HEK293 (cell line): ENCODE data around the gene NKD1.

Experiments
- CTCF ChIA-PET: fragments of 350-600 bp; formaldehyde crosslinking; extraction: SDS; loops from one replicate; lab custom pipeline; 2021; ENCODE audit warnings: antibody characterized with exemption; lab: Yijun Ruan, JAX
- POLR2A ChIA-PET: fragments of 300-600 bp; formaldehyde crosslinking; extraction: SDS; loops from one replicate; lab custom pipeline; 2020; ENCODE audit warnings: antibody characterized with exemption, inconsistent platforms; lab: Yijun Ruan, JAX
- H3K27ac ChIP-seq: fragments of 200-500 bp; sonication (Bioruptor generic); 2 replicates; pipeline ENCODE4 v1.5.1; 2014; ENCODE audit warnings: low read depth, low read length, control low read depth, inconsistent platforms; ENCODE audit errors: extremely low read depth
- H3K36me3 ChIP-seq, 2 experiments: fragments of 200-500 bp in 1 of 2; sonication (Bioruptor generic) in 1 of 2; 1 replicate in 1 of 2; 2 replicates in 1 of 2; pipeline ENCODE4 v1.5.1; 2014 to 2017; ENCODE audit warnings: inconsistent platforms in 2 of 2, low read length in 2 of 2; ENCODE audit not compliant: control insufficient read depth in 2 of 2, insufficient read depth in 1 of 2
- H3K4me1 ChIP-seq: fragments of 200-500 bp; sonication (Bioruptor generic); 2 replicates; pipeline ENCODE4 v1.5.1; 2014; ENCODE audit warnings: mild to moderate bottlenecking, low read length, inconsistent platforms; ENCODE audit not compliant: control insufficient read depth, insufficient read depth
- H3K4me3 ChIP-seq: 2 replicates; pipeline ENCODE4 v1.5.1; 2011; ENCODE audit warnings: low read depth, mild to moderate bottlenecking, control low read depth, low read length, moderate library complexity
- H3K9me3 ChIP-seq: fragments of 200-500 bp; sonication (Bioruptor generic); 2 replicates; pipeline ENCODE4 v1.5.1; 2014; ENCODE audit warnings: low read depth, low read length, inconsistent platforms; ENCODE audit not compliant: control insufficient read depth, insufficient read depth
- PRDM10 ChIP-seq: fragments of 450-650 bp; formaldehyde crosslinking; IDR thresholded peaks from 2 replicates; pipeline ENCODE4 v1.5.1; 2016; ENCODE audit warnings: missing biosample characterization, missing genetic modification characterization
- SP7 ChIP-seq: fragments of 450-650 bp; formaldehyde crosslinking; IDR thresholded peaks from 2 replicates; pipeline ENCODE4 v1.5.1; 2016; ENCODE audit warnings: missing biosample characterization, missing genetic modification characterization
- TRIM28 ChIP-seq: IDR thresholded peaks from 2 replicates; pipeline ENCODE4 v1.6.1; 2011; ENCODE audit warnings: low read length, control low read depth, borderline replicate concordance
- ZBTB21 ChIP-seq: fragments of 450-650 bp; formaldehyde crosslinking; IDR thresholded peaks from 2 replicates; pipeline ENCODE4 v1.5.1; 2017; ENCODE audit warnings: missing biosample characterization, missing genetic modification characterization
- ZBTB44 ChIP-seq: fragments of 450-650 bp; IDR thresholded peaks from 2 replicates; pipeline ENCODE4 v1.5.1; 2018; ENCODE audit warnings: missing biosample characterization, mild to moderate bottlenecking, missing genetic modification characterization
- ZBTB6 ChIP-seq: fragments of 450-650 bp; formaldehyde crosslinking; IDR thresholded peaks from 2 replicates; pipeline ENCODE4 v1.5.1; 2017; ENCODE audit warnings: missing biosample characterization, missing genetic modification characterization
- ZNF10 ChIP-seq: fragments of 450-650 bp; formaldehyde crosslinking; IDR thresholded peaks from 2 replicates; pipeline ENCODE4 v1.5.1; 2017; ENCODE audit warnings: missing biosample characterization, missing genetic modification characterization
- ZNF114 ChIP-seq: fragments of 450-650 bp; formaldehyde crosslinking; IDR thresholded peaks from 2 replicates; pipeline ENCODE4 v1.5.0; 2017; ENCODE audit warnings: missing biosample characterization, missing genetic modification characterization
- ZNF140 ChIP-seq: fragments of 450-650 bp; formaldehyde crosslinking; IDR thresholded peaks from 2 replicates; pipeline ENCODE4 v1.5.1; 2016; ENCODE audit warnings: missing biosample characterization, missing genetic modification characterization
- ZNF169 ChIP-seq: fragments of 450-650 bp; formaldehyde crosslinking; IDR thresholded peaks from 2 replicates; pipeline ENCODE4 v1.5.1; 2016; ENCODE audit warnings: missing biosample characterization, missing genetic modification characterization
- ZNF221 ChIP-seq: fragments of 450-650 bp; formaldehyde crosslinking; IDR thresholded peaks from 2 replicates; pipeline ENCODE4 v1.5.1; 2017; ENCODE audit warnings: missing biosample characterization, missing genetic modification characterization, borderline replicate concordance
- ZNF248 ChIP-seq: fragments of 450-650 bp; formaldehyde crosslinking; IDR thresholded peaks from 2 replicates; pipeline ENCODE4 v1.5.1; 2017; ENCODE audit warnings: missing biosample characterization, missing genetic modification characterization
- ZNF510 ChIP-seq: fragments of 450-650 bp; formaldehyde crosslinking; IDR thresholded peaks from 2 replicates; pipeline ENCODE4 v1.5.1; 2018; ENCODE audit warnings: mild to moderate bottlenecking, missing genetic modification characterization, missing biosample characterization; ENCODE audit not compliant: insufficient replicate concordance
- ZNF513 ChIP-seq: fragments of 450-650 bp; IDR thresholded peaks from 2 replicates; pipeline ENCODE4 v1.5.1; 2018; ENCODE audit warnings: missing biosample characterization, missing genetic modification characterization
- ZNF518A ChIP-seq: fragments of 450-650 bp; formaldehyde crosslinking; conservative IDR thresholded peaks from 2 replicates; pipeline ENCODE4 v1.5.1; 2016; ENCODE audit warnings: low read depth, missing biosample characterization, missing genetic modification characterization
- ZNF610 ChIP-seq: fragments of 450-650 bp; formaldehyde crosslinking; IDR thresholded peaks from 2 replicates; pipeline ENCODE4 v1.5.1; 2016; ENCODE audit warnings: missing biosample characterization, missing genetic modification characterization, borderline replicate concordance
- ZNF621 ChIP-seq: fragments of 450-650 bp; formaldehyde crosslinking; IDR thresholded peaks from 2 replicates; pipeline ENCODE4 v1.5.1; 2017; ENCODE audit warnings: missing biosample characterization, missing genetic modification characterization
- ZNF623 ChIP-seq: fragments of 450-650 bp; formaldehyde crosslinking; IDR thresholded peaks from 2 replicates; pipeline ENCODE4 v1.5.1; 2016; ENCODE audit warnings: missing biosample characterization, missing genetic modification characterization
- ZNF776 ChIP-seq: fragments of 450-650 bp; formaldehyde crosslinking; IDR thresholded peaks from 2 replicates; pipeline ENCODE4 v1.5.0; 2017; ENCODE audit warnings: missing biosample characterization, missing genetic modification characterization, borderline replicate concordance
- ZNF777 ChIP-seq: fragments of 450-650 bp; formaldehyde crosslinking; IDR thresholded peaks from 2 replicates; pipeline ENCODE4 v1.5.1; 2017; ENCODE audit warnings: missing biosample characterization, missing genetic modification characterization, borderline replicate concordance

The NKD1 gene

GRCh38 chr16:50679266-50679665 is 131.1 kb downstream of the NKD1 start:
- H3K9me3 ChIP-seq = no peaks in the 10 kb centered on the region
- ChIA-PET POLR2A (no interaction called here), CTCF (interaction anchor here (0.9 to 7.1 kb wide), 4 partner anchors 8 to 127 kb away, joined by 3 to 39 read pairs (median 3); partner anchors contain the start of gene CYLD)
- no peak overlapping the region for H3K4me3 ChIP-seq
- no peak overlapping the region for H3K27ac ChIP-seq
- TF ChIP-seq ZBTB44 (tag by site-specific recombination) = no peak
- no peak for TF ChIP-seq ZNF248
- no peak for TF ChIP-seq SP7 (tag by site-specific recombination)
- no peak for TF ChIP-seq ZNF114
- TF ChIP-seq ZNF776 (tag by site-specific recombination) = no peak
- TF ChIP-seq TRIM28 = no peak
- TF ChIP-seq ZNF10 (tag by site-specific recombination) = no peak
- no peak for TF ChIP-seq ZBTB21 (tag by site-specific recombination)
- no peak for TF ChIP-seq ZNF621 (tag by site-specific recombination)
- no peak for TF ChIP-seq ZNF518A (tag by site-specific recombination)
- no peak for TF ChIP-seq ZNF169
- TF ChIP-seq PRDM10 = no peak
- no peak for TF ChIP-seq ZBTB6 (tag by site-specific recombination)
- TF ChIP-seq ZNF777 (tag by site-specific recombination) = no peak
- no peak for TF ChIP-seq ZNF623 (tag by site-specific recombination)
- TF ChIP-seq ZNF510 (tag by site-specific recombination) = no peak
- TF ChIP-seq ZNF513 (tag by site-specific recombination) = no peak
- no peak for TF ChIP-seq ZNF221 (tag by site-specific recombination)
- no peak for TF ChIP-seq ZNF140
- no peak for TF ChIP-seq ZNF610
- H3K36me3 ChIP-seq = no peaks in the 10 kb centered on the region
- H3K4me1 ChIP-seq = no peaks in the 10 kb centered on the region
